Fibroblast of pulmonary artery (primary cell): ENCODE results near the gene FOXK2.

Source experiments
- DNase-seq: peaks from one replicate; pipeline ENCODE4 v3.0.0-alpha.2; 2010; ENCODE audit warnings: low read depth
- H3K4me3 ChIP-seq: replicated peaks from 2 replicates; pipeline ENCODE4 v1.5.1; 2011; ENCODE audit warnings: low read depth, mild to moderate bottlenecking, control low read depth, low read length, moderate library complexity
- TF ChIP-seq, protein P1 (sequence below): IDR thresholded peaks from 2 replicates; pipeline ENCODE4 v1.5.1; 2011; ENCODE audit warnings: mild to moderate bottlenecking, control low read depth, low read length, inconsistent platforms; ENCODE audit errors: missing control alignments

FOXK2 gene

DNA sequence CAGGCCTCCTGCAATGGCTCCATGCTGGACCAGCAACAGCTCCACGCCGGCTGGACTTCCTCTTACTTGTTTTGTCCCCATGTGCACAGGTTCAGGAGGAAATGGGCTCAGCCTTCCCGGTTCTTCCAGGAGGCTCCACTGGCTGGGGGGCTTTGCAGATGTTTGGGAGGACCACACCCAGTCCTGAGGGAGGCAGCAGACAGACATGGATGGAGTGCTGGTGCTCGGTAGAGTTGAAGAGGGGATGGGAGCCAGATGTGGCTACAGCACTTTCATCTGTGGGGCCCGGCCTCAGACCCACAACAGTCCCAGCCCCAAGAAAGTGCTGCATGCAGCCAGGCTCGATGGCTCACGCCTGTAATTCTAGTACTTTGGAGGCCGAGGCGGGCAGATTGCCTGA is 39.2 kb upstream of the FOXK2 start:
- DNase-seq: no peak
- TF ChIP-seq, protein P1, sequence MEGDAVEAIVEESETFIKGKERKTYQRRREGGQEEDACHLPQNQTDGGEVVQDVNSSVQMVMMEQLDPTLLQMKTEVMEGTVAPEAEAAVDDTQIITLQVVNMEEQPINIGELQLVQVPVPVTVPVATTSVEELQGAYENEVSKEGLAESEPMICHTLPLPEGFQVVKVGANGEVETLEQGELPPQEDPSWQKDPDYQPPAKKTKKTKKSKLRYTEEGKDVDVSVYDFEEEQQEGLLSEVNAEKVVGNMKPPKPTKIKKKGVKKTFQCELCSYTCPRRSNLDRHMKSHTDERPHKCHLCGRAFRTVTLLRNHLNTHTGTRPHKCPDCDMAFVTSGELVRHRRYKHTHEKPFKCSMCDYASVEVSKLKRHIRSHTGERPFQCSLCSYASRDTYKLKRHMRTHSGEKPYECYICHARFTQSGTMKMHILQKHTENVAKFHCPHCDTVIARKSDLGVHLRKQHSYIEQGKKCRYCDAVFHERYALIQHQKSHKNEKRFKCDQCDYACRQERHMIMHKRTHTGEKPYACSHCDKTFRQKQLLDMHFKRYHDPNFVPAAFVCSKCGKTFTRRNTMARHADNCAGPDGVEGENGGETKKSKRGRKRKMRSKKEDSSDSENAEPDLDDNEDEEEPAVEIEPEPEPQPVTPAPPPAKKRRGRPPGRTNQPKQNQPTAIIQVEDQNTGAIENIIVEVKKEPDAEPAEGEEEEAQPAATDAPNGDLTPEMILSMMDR: no peak
- no peak overlapping the region for H3K4me3 ChIP-seq

DNA sequence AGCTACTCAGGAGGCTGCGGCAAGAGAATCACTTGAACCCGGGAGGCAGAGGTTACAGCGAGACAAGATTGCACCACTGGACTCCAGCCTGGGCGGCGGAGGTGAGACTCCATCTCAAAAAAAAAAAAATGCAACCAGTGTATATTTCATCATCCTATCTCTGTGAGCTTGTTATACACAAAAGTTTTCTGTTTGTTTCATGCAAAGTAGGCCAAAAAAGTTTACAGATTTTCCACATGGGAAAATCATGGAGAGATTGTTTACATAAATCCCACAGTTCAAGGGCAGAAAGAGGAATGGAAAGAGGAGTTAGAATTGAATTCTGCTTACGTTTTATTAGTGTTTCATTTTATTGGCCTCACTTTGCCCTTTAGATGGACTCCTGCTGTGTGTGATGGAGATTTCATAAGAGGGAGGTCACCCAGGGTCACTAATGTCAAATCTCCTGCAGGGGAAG is 36.3 kb upstream of the FOXK2 start:
- TF ChIP-seq, protein P1: no peak
- DNase-seq: no peak
- H3K4me3 ChIP-seq: no peak overlapping the region

DNA sequence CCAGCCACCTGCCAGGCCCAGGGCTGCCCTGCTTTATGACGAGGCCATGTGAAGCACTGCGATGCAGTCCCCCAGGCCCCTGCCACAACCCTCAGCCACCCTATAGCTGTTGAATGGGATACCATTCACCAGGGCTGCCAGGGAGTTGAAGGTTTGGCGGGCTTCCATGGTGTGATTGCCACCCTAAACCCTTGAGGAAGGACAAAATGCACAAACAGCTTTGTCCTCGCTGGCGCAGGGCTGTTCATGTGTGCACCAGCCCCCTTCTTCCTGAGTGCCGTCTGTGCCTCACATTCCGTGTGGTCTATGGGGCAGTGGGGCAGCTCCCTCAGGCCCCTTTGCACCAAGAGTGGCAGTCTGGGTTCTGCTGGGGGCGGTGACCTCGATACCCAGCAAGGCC is 35.7 kb upstream of the FOXK2 start:
- DNase-seq: no peak
- TF ChIP-seq, protein P1: no peak
- no peak overlapping the region for H3K4me3 ChIP-seq

DNA sequence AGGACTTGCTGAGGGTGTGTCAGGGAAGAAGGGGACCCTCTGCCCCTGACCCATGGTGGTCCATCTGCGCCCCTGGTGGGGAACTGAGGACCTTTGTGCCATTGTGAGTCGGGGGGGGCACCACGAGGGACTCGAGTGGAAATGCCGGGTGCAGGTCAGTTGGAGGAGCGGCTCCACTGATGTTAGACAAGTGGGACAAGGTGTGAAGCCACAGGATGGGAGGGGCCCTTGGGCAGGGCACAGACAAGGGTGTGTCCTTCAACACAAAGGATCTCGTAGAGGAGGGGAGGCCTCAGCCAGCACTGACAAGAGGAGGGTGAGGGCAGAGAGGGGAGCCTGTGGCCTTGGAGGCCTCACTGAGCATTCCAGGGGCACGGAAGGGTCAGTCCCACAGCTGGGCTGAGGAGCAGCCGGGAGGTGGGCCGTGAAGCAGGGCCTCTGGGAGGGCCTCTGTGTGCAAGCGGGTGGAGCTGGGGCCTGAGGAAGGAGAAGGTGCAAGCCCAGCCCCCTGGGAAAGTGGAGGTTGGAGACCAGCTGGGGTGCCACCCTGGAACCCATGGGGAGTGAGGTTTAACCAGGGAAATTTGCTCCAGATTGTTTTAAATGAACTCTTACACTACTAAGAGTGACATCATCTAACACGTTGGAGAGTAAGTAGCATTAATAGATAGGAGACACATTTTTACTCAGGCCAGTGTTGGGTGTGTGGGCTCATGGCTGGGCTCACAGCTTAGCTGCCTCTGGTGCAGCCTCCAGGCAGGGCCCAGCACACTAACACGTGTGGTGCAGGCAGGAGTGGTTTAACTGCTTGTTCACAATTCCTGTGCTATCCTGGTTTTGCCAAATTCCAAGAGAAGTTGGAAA is 33.1 kb upstream of the FOXK2 start:
- no peak overlapping the region for H3K4me3 ChIP-seq
- no peak for DNase-seq
- TF ChIP-seq, protein P1: no peak

DNA sequence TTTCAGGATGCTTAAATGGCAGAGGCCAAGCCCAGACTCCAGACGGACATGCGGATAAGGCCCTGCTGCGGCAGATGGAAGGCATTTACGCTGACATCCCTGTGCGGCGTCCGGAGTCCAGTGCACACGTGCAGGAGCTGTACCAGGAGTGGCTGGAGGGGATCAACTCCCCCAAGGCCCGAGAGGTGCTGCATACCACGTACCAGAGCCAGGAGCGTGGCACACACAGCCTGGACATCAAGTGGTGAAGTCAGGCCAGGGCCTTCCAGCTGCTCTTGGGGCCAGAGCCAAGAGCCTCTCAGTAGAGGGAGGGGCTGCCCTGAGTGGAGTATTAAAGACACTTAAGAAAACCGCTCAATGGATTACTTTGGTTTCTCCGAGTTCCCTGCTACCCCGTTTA is 31.6 kb upstream of the FOXK2 start:
- DNase-seq: no peak

DNA sequence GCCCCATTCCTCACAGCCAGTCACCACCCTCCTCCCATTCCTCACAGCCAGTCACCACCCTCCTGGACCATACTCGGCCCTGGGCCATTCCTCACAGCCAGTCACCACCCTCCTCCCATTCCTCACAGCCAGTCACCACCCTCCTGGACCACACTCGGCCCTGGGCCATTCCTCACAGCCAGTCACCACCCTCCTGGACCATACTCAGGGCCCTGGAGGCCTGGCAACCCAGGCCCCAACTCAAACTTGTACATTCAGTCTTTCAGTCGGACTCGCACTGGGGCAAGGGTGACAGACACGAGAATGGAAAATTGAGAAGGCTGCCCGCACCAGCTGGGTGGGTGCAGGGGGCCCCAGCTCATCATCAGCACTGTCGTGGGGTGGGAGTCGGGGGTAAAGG is 30.4 kb upstream of the FOXK2 start:
- DNase-seq: no peak
- TF ChIP-seq, protein P1: no peak
- H3K4me3 ChIP-seq: no peak overlapping the region

More for the DNA sequence above, 31.6 kb upstream of the FOXK2 start:
- no peak overlapping the region for H3K4me3 ChIP-seq
- TF ChIP-seq, protein P1: no peak
